ENCODE results near the gene PDE7B. TPM values are rescaled to one million over a fixed set of nuclear protein-coding genes. Genes with fewer than 3 reads are reported as not detected.

PDE7B gene
- total RNA-seq, 1 donor from 2014 or later = 4.4 TPM

- intact Hi-C loops (cut with DNase I) = no loop called here
Observed at GRCh38 chr6:135880066-135880972, 28.8 kb downstream of the PDE7B start.

GRCh38 chr6:135883045-135883444, 31.5 kb downstream of the PDE7B start:
- intact Hi-C loops (cut with DNase I) = no loop called here
- no peak for DNase-seq (ENCODE audit: low spot score)

More at GRCh38 chr6:135880066-135880972, 28.8 kb downstream of the PDE7B start:
- no peak for DNase-seq (ENCODE audit: low spot score)

GRCh38 chr6:135883536-135883935, 32.0 kb downstream of the PDE7B start:
- DNase-seq (ENCODE audit: low spot score) = no peak
- intact Hi-C loops (cut with DNase I) = no loop called here

GRCh38 chr6:135884136-135884535, 32.6 kb downstream of the PDE7B start:
- no peak for DNase-seq (ENCODE audit: low spot score)
- intact Hi-C loops (cut with DNase I) = no loop called here

GRCh38 chr6:135887069-135887468, 35.6 kb downstream of the PDE7B start:
- DNase-seq (ENCODE audit: low spot score) = no peak
- intact Hi-C loops (cut with DNase I) = no loop called here

GRCh38 chr6:135888818-135889217, 37.3 kb downstream of the PDE7B start:
- intact Hi-C loops (cut with DNase I) = no loop called here

GRCh38 chr6:135890876-135891275, 39.4 kb downstream of the PDE7B start:
- no peak for DNase-seq (ENCODE audit: low spot score)
- intact Hi-C loops (cut with DNase I) = no loop called here

More at GRCh38 chr6:135888818-135889217, 37.3 kb downstream of the PDE7B start:
- no peak for DNase-seq (ENCODE audit: low spot score)

- DNase-seq (ENCODE audit: low spot score) = no peak
Observed at GRCh38 chr6:135891710-135892109, 40.2 kb downstream of the PDE7B start.

GRCh38 chr6:135895231-135895911, 43.9 kb downstream of the PDE7B start:
- intact Hi-C loops (cut with DNase I) = no loop called here
- DNase-seq (ENCODE audit: low spot score) = no peak

More at GRCh38 chr6:135891710-135892109, 40.2 kb downstream of the PDE7B start:
- intact Hi-C loops (cut with DNase I) = no loop called here

GRCh38 chr6:135897087-135897486, 45.6 kb downstream of the PDE7B start:
- intact Hi-C loops (cut with DNase I) = no loop called here
- no peak for DNase-seq (ENCODE audit: low spot score)

- DNase-seq (ENCODE audit: low spot score) = no peak
- intact Hi-C loops (cut with DNase I) = loop anchor here (10.0 kb wide), 1 partner anchor 367 kb away; no protein-coding TSS in a partner anchor
Observed at GRCh38 chr6:135901774-135902524, 50.4 kb downstream of the PDE7B start.

GRCh38 chr6:135902756-135903331, 51.3 kb downstream of the PDE7B start:
- DNase-seq (ENCODE audit: low spot score) = no peak
- intact Hi-C loops (cut with DNase I) = loop anchor here (10.0 kb wide), 1 partner anchor 368 kb away; no protein-coding TSS in a partner anchor

GRCh38 chr6:135904666-135905065, 53.2 kb downstream of the PDE7B start:
- intact Hi-C loops (cut with DNase I) = loop anchor here (10.0 kb wide), 1 partner anchor 370 kb away; no protein-coding TSS in a partner anchor

GRCh38 chr6:135905604-135906300, 54.3 kb downstream of the PDE7B start:
- DNase-seq (ENCODE audit: low spot score) = no peak
- intact Hi-C loops (cut with DNase I) = loop anchor here (10.0 kb wide), 1 partner anchor 371 kb away; no protein-coding TSS in a partner anchor

More at GRCh38 chr6:135904666-135905065, 53.2 kb downstream of the PDE7B start:
- no peak for DNase-seq (ENCODE audit: low spot score)

- intact Hi-C loops (cut with DNase I) = loop anchor here (10.0 kb wide), 1 partner anchor 372 kb away; no protein-coding TSS in a partner anchor
- DNase-seq (ENCODE audit: low spot score) = no peak
Observed at GRCh38 chr6:135906542-135906941, 55.0 kb downstream of the PDE7B start.

GRCh38 chr6:135906972-135907465, 55.5 kb downstream of the PDE7B start:
- intact Hi-C loops (cut with DNase I) = loop anchor here (10.0 kb wide), 1 partner anchor 372 kb away; no protein-coding TSS in a partner anchor
- DNase-seq (ENCODE audit: low spot score) = no peak

- no peak for DNase-seq (ENCODE audit: low spot score)
- intact Hi-C loops (cut with DNase I) = loop anchor here (10.0 kb wide), 1 partner anchor 375 kb away; no protein-coding TSS in a partner anchor
Observed at GRCh38 chr6:135909737-135910387, 58.4 kb downstream of the PDE7B start.
